HG03575 (cell line): Measurements from ENCODE around the gene PCSK6.
"Not testable (repeated sequence)": the region's sequence is repeated elsewhere in the genome, so short reads cannot be mapped to it uniquely, and the experiment has no call there.

Experiments
- ATAC-seq: cut with Tn5 transposase; IDR thresholded peaks from one replicate; pipeline ENCODE4 v1.9.1; 2021; ENCODE audit not compliant: unreplicated experiment, insufficient number of reproducible peaks, low FRiP score; ENCODE audit errors: extremely low read depth

Gene PCSK6

GRCh38 chr15:101470548-101471239, 18.8 kb downstream of the PCSK6 start:
- no peak for ATAC-seq

GRCh38 chr15:101469520-101470288, 19.8 kb downstream of the PCSK6 start:
- no peak for ATAC-seq

- ATAC-seq: no peak
Measured at GRCh38 chr15:101466188-101466587, 23.3 kb downstream of the PCSK6 start.

GRCh38 chr15:101464999-101465669, 24.4 kb downstream of the PCSK6 start:
- ATAC-seq: no peak

GRCh38 chr15:101464256-101464998, 25.1 kb downstream of the PCSK6 start:
- ATAC-seq: no peak

- not testable (repeated sequence) for ATAC-seq
Measured at GRCh38 chr15:101463696-101464095, 25.8 kb downstream of the PCSK6 start.

- no peak for ATAC-seq
Measured at GRCh38 chr15:101463270-101463669, 26.2 kb downstream of the PCSK6 start.

- no peak for ATAC-seq
Measured at GRCh38 chr15:101461097-101461496, 28.4 kb downstream of the PCSK6 start.

- no peak for ATAC-seq
Measured at GRCh38 chr15:101459579-101460300, 29.8 kb downstream of the PCSK6 start.

- no peak for ATAC-seq
Measured at GRCh38 chr15:101458908-101459578, 30.5 kb downstream of the PCSK6 start.

GRCh38 chr15:101458158-101458900, 31.2 kb downstream of the PCSK6 start:
- no peak for ATAC-seq

- no peak for ATAC-seq
Measured at GRCh38 chr15:101457696-101458095, 31.8 kb downstream of the PCSK6 start.

- no peak for ATAC-seq
Measured at GRCh38 chr15:101456057-101456739, 33.3 kb downstream of the PCSK6 start.

- no peak for ATAC-seq
Measured at GRCh38 chr15:101455291-101456025, 34.0 kb downstream of the PCSK6 start.

GRCh38 chr15:101454781-101455180, 34.7 kb downstream of the PCSK6 start:
- ATAC-seq: not testable (repeated sequence)

GRCh38 chr15:101454365-101454764, 35.1 kb downstream of the PCSK6 start:
- no peak for ATAC-seq
